ENCODE results near the gene EIF4G3.

- TF ChIP-seq CTCF (IDR thresholded peaks at IDR 0.05 in 4 of 5, conservative IDR thresholded peaks at IDR 0.05 in 1 of 5) (no peak), POLR2A (IDR thresholded peaks at IDR 0.05) (no peak)
Measured at GRCh38 chr1:20771780-20772179, 404.9 kb downstream of the EIF4G3 start.

Data from gastrocnemius medialis (tissue), 4 donors.